Panc1 (cell line): ENCODE results near the gene CAD. TPM values are rescaled to one million over a fixed set of nuclear protein-coding genes. Genes with fewer than 3 reads are reported as not detected.
"Not testable (repeated sequence)": the region's sequence is repeated elsewhere in the genome, so short reads cannot be mapped to it uniquely, and the experiment has no call there.

ENCODE experiments used
- ATAC-seq: fragments of 200-7000 bp; cut with Tn5 transposase; 2 replicates; pipeline ENCODE4 v1.9.1; 2020; ENCODE audit warnings: mild to moderate bottlenecking, moderate library complexity
- BruUV-seq: library from RNA; stranded (reverse); fragments of 400-500 nt; replicated peaks from 2 replicates; lab custom pipeline; 2021; lab: Mats Ljungman, UMichigan
- CTCF ChIA-PET: fragments of 300-600 bp; sonication (Branson Sonifier 250); formaldehyde crosslinking; loops from one replicate; lab custom pipeline; 2022; ENCODE audit warnings: antibody characterized with exemption; lab: Charles Lee
- POLR2A ChIA-PET: fragments of 300-600 bp; sonication (Branson Sonifier 250); formaldehyde crosslinking; loops from one replicate; lab custom pipeline; 2022; ENCODE audit warnings: antibody characterized with exemption; lab: Charles Lee
- DNase-seq: peaks from one replicate; pipeline ENCODE4 v3.0.0-alpha.2; 2010; ENCODE audit warnings: low read depth, low spot score
- H3K27ac ChIP-seq: 2 replicates; pipeline ENCODE4 v1.5.1; 2011; ENCODE audit warnings: mild to moderate bottlenecking, low read length, inconsistent platforms
- H3K27me3 ChIP-seq: fragments of 200-500 bp; sonication (Bioruptor generic); 2 replicates; pipeline ENCODE4 v1.6.0; 2014; ENCODE audit warnings: low read length, inconsistent platforms; ENCODE audit not compliant: control insufficient read depth, insufficient read depth
- H3K36me3 ChIP-seq: fragments of 200-500 bp; sonication (Bioruptor generic); 2 replicates; pipeline ENCODE4 v1.5.1; 2014; ENCODE audit warnings: inconsistent platforms, mild to moderate bottlenecking, low read length, moderate library complexity; ENCODE audit not compliant: control insufficient read depth, insufficient read depth
- H3K4me1 ChIP-seq: 2 replicates; pipeline ENCODE4 v1.5.1; 2011; ENCODE audit warnings: inconsistent platforms, mild to moderate bottlenecking, low read length, moderate library complexity; ENCODE audit not compliant: control insufficient read depth, insufficient read depth
- H3K4me3 ChIP-seq, 2 experiments: 2 replicates each; pipeline ENCODE4 v1.5.1; 2011 to 2012; ENCODE audit warnings: low read depth in 2 of 2, low read length in 2 of 2, mild to moderate bottlenecking in 2 of 2, inconsistent platforms in 1 of 2, moderate library complexity in 1 of 2
- H3K9me3 ChIP-seq: fragments of 200-500 bp; sonication (Bioruptor generic); 2 replicates; pipeline ENCODE4 v1.5.1; 2014; ENCODE audit warnings: low read depth, mild to moderate bottlenecking, inconsistent platforms, low read length, moderate library complexity; ENCODE audit not compliant: control insufficient read depth, insufficient read depth
- CTCF ChIP-seq: fragments of 450-650 bp; IDR thresholded peaks from 2 replicates; pipeline ENCODE4 v1.5.1; 2017; ENCODE audit warnings: mild to moderate bottlenecking
- POLR2AphosphoS5 ChIP-seq: IDR thresholded peaks from 2 replicates; pipeline ENCODE4 v1.6.1; 2012; ENCODE audit warnings: mild to moderate bottlenecking, low read depth, low read length, moderate library complexity
- SIN3A ChIP-seq: IDR thresholded peaks from 2 replicates; pipeline ENCODE4 v1.6.1; 2012; ENCODE audit warnings: low read depth, mild to moderate bottlenecking, low read length, moderate library complexity, borderline replicate concordance; ENCODE audit not compliant: insufficient read depth
- TCF7L2 ChIP-seq: IDR thresholded peaks from 2 replicates; pipeline ENCODE4 v1.6.1; 2011; ENCODE audit warnings: mild to moderate bottlenecking, low read depth, low read length, inconsistent platforms
- in situ Hi-C: cut with HindIII; loops from 2 replicates; pipeline ENCODE4 v1.10.0; 2016; ENCODE audit warnings: low sequenced_read_pairs, low pct_unique_long_range_greater_than_20kb
- intact Hi-C: fragments of 100-400 bp; cut with micrococcal nuclease; formaldehyde crosslinking; loops from one replicate; pipeline ENCODE4 v1.10.0; 2022; ENCODE audit not compliant: unreplicated experiment
- total RNA-seq: library from RNA; stranded (reverse); gene quantifications from one replicate; pipeline ENCODE4 v1.2.1, GENCODE V29; 2021; ENCODE audit not compliant: unreplicated experiment
- TF ChIP-seq, protein P1 (sequence below), 2 experiments: IDR thresholded peaks; 2 replicates each; pipeline ENCODE4 v1.6.1; 2011 to 2012; ENCODE audit warnings: low read depth in 2 of 2, control low read depth in 1 of 2, low read length in 1 of 2, mild to moderate bottlenecking in 1 of 2, moderate library complexity in 1 of 2; ENCODE audit not compliant: insufficient read depth in 1 of 2

Gene CAD
- total RNA-seq, 1 experiment from 2014 or later: 76.7 TPM

GRCh38 chr2:27271631-27272340 is 54.6 kb downstream of the CAD start:
- POLR2A ChIA-PET: interaction anchor here (0.7 kb wide), 2 partner anchors 21 to 493 kb away, joined by 3 read pairs; no protein-coding TSS in a partner anchor
- intact Hi-C loops: no loop called here
- Histone ChIP-seq H3K4me3 (no peak overlapping the region), H3K4me1 (no peaks in the 10 kb centered on the region), H3K27ac (no peak overlapping the region), H3K27me3 (0 out of 2 replicates have a peak, but pooled peaks cover 4% of the 10 kb centered on the region), H3K9me3 (no peaks in the 10 kb centered on the region), H3K36me3 (no peaks in the 10 kb centered on the region)
- DNase-seq (no peak), ATAC-seq (no peak)
- BruUV-seq: no TSS peak
- CTCF ChIA-PET: interaction anchor here (0.7 kb wide), 1 partner anchor 51 kb away, joined by 3 read pairs; no protein-coding TSS in a partner anchor
- TF ChIP-seq CTCF (no peak), TCF7L2 (no peak), POLR2AphosphoS5 (no peak), SIN3A (no peak)
- TF ChIP-seq, protein P1, sequence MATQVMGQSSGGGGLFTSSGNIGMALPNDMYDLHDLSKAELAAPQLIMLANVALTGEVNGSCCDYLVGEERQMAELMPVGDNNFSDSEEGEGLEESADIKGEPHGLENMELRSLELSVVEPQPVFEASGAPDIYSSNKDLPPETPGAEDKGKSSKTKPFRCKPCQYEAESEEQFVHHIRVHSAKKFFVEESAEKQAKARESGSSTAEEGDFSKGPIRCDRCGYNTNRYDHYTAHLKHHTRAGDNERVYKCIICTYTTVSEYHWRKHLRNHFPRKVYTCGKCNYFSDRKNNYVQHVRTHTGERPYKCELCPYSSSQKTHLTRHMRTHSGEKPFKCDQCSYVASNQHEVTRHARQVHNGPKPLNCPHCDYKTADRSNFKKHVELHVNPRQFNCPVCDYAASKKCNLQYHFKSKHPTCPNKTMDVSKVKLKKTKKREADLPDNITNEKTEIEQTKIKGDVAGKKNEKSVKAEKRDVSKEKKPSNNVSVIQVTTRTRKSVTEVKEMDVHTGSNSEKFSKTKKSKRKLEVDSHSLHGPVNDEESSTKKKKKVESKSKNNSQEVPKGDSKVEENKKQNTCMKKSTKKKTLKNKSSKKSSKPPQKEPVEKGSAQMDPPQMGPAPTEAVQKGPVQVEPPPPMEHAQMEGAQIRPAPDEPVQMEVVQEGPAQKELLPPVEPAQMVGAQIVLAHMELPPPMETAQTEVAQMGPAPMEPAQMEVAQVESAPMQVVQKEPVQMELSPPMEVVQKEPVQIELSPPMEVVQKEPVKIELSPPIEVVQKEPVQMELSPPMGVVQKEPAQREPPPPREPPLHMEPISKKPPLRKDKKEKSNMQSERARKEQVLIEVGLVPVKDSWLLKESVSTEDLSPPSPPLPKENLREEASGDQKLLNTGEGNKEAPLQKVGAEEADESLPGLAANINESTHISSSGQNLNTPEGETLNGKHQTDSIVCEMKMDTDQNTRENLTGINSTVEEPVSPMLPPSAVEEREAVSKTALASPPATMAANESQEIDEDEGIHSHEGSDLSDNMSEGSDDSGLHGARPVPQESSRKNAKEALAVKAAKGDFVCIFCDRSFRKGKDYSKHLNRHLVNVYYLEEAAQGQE (IDR thresholded peaks at IDR 0.05; ENCODE audit: insufficient read depth in 1 of 2, low read depth in 2 of 2, low read length in 1 of 2): no peak
- in situ Hi-C loops: no loop called here

DNA sequence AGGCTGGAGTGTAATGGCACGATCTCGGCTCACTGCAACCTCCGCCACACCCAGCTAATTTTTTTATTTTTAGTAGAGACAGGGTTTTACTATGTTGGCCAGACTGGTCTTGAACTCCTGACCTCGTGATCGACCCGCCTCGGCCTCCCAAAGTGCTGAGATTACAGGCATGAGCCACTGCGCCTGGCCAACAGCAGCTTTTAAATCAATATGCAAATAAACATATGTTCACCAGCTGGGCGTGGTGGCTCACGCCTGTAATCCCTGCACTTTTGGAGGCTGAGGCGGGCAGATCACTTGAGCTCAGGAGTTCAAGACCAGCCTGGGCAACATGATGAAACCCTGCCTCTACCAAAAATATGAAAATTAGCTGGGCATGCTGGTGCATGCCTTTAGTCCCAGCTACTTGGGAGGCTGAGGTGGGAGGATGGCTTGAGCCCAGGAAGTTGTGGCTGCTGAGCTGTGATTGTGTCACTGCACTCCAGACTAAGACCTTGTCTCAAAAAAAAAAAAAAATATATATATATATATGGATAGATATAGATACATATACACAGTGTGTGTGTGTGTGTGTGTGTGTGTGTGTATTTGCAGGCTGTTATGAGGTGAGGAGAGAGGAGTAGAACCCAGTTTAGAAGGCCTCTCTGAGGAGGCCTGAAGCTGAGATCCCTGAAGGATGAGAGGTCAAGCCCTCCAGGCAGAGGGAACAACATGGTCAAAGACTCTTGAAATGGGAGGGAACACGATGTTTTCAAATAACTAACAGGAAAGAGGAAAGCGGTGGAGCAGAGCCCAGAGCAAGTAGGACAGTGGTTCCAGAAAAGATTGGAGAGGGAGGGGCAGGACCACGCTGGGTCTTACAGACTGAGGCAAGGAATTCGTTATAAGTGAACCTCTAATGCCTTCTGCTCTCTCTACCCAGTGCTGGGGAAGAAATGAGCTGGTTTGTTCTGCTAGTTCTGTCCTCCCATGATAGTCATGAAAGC is 55.7 kb downstream of the CAD start:
- BruUV-seq, intact Hi-C loops, H3K36me3 ChIP-seq, DNase-seq, H3K4me1 ChIP-seq, H3K4me3 ChIP-seq, H3K9me3 ChIP-seq, H3K27me3 ChIP-seq, in situ Hi-C loops, H3K27ac ChIP-seq, ATAC-seq: not testable (repeated sequence)
- ChIA-PET CTCF (interaction anchor here (0.7 kb wide), 1 partner anchor 49 kb away, joined by 3 read pairs; no protein-coding TSS in a partner anchor), POLR2A (interaction anchor here (0.6 to 0.7 kb wide), 2 partner anchors 9 to 64 kb away, joined by 3 to 5 read pairs; no protein-coding TSS in a partner anchor)
